Suprapubic skin (tissue), 4 donors: ENCODE results near the gene APAF1. TPM values are rescaled to one million over a fixed set of nuclear protein-coding genes. Genes with fewer than 3 reads are reported as not detected.

Experiments
- DNase-seq, 2 donors: peaks; one replicate each; pipeline ENCODE4 v3.0.0-alpha.2; 2019; ENCODE audit warnings: low spot score in 2 of 2
- H3K27ac ChIP-seq: fragments of 200-600 bp; sonication (generic); one replicate; pipeline ENCODE4 v1.5.1; 2019
- H3K27me3 ChIP-seq: fragments of 200-600 bp; sonication (generic); one replicate; pipeline ENCODE4 v1.5.1; 2019
- H3K36me3 ChIP-seq: fragments of 200-600 bp; sonication (generic); one replicate; pipeline ENCODE4 v1.5.1; 2019
- H3K4me1 ChIP-seq: fragments of 200-600 bp; sonication (generic); one replicate; pipeline ENCODE4 v1.5.1; 2019
- H3K4me3 ChIP-seq: fragments of 200-600 bp; sonication (generic); one replicate; pipeline ENCODE4 v1.5.1; 2019; ENCODE audit warnings: mild to moderate bottlenecking
- H3K9me3 ChIP-seq: fragments of 200-600 bp; sonication (generic); one replicate; pipeline ENCODE4 v1.5.1; 2019
- EP300 ChIP-seq: sonication (generic); formaldehyde crosslinking; IDR thresholded peaks from one replicate; pipeline ENCODE4 v1.6.1; 2017; ENCODE audit warnings: antibody characterized with exemption
- POLR2A ChIP-seq, 2 donors: fragments of 450-650 bp; IDR thresholded peaks; one replicate each; pipeline ENCODE4 v1.6.1; 2017; ENCODE audit warnings: antibody characterized with exemption in 2 of 2, mild to moderate bottlenecking in 2 of 2, moderate library complexity in 2 of 2
- POLR2AphosphoS5 ChIP-seq, 3 donors: sonication (generic); formaldehyde crosslinking; IDR thresholded peaks; one replicate each; pipeline ENCODE4 v1.6.1; 2017; ENCODE audit warnings: antibody characterized with exemption in 3 of 3
- WGBS: methylation state at CpG from one replicate; pipeline ENCODE4 v1.1.5; 2018; 5-methylcytosine and 5-hydroxymethylcytosine counted together
- total RNA-seq, 4 donors: library from RNA; depleted of rRNA; stranded (reverse); fragments of >200 nt; gene quantifications; one replicate each; pipeline ENCODE4 v1.1.0, GENCODE V29; 2016
- TF ChIP-seq, protein P1 (sequence below), 2 donors: fragments of 200-600 bp in 1 of 2; fragments of 450-650 bp in 1 of 2; sonication (generic) in 1 of 2; IDR thresholded peaks; one replicate each; pipeline ENCODE4 v1.5.1; 2016 to 2019; ENCODE audit warnings: antibody characterized with exemption in 2 of 2, mild to moderate bottlenecking in 1 of 2, moderate library complexity in 1 of 2

Gene APAF1
- total RNA-seq, 4 donors from 2014 or later, result 6.2 to 19.7 (median 11.5) TPM

DNA sequence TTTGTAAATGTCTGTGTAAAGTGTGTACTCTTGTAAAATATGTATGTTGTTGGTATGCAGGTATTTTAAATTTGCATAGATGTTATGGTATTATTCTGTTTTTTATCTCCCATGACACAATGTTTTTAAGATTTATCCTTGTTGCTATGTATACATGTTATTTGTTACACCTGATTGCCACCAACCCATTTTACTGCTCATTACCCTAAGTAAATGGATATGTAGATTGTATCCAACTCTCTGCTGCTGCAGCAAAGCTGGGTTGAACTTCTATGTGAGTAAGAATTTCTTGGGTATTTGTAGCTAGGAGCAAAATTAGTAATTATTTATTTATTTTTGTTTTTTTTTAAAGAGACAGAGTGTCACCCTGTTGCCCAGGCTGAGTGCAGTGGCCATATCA, 6.2 kb downstream of the APAF1 start:
- H3K36me3 ChIP-seq, result peaks cover 39% of the 10 kb centered on the region

DNA sequence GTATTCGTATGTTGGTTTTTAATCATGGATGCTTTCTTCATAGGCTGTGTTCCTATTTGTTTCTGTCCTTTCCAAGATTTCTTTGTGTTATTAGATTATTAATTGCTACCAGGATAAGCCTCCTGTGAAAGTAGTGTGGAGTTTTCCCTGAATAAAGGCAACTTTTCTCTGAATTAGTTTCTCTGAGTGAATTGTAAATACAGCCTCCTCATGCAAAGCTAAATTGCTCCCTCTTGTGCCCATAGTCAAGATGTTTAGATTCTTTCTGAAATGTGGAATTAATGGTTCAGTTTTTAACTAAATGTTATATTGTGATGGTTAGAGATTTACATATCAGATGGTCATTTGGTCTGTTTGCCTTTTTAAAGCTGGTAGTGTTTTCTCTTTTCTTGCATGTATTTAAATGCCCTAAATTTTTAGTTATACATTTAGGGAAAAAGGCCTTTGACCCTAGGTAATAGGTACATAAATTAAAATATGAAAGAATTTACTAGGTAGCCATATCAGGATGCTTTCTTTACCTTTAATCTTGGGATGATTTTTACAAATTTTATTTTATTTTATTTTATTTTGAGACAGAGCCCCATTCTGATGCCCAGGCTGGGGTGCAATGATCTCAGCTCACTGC, 8.9 kb downstream of the APAF1 start:
- DNase-seq, result no peak
- no peak for TF ChIP-seq POLR2AphosphoS5 (IDR thresholded peaks at IDR 0.05)
- TF ChIP-seq POLR2A (IDR thresholded peaks at IDR 0.05), result no peak
- TF ChIP-seq, protein P1, sequence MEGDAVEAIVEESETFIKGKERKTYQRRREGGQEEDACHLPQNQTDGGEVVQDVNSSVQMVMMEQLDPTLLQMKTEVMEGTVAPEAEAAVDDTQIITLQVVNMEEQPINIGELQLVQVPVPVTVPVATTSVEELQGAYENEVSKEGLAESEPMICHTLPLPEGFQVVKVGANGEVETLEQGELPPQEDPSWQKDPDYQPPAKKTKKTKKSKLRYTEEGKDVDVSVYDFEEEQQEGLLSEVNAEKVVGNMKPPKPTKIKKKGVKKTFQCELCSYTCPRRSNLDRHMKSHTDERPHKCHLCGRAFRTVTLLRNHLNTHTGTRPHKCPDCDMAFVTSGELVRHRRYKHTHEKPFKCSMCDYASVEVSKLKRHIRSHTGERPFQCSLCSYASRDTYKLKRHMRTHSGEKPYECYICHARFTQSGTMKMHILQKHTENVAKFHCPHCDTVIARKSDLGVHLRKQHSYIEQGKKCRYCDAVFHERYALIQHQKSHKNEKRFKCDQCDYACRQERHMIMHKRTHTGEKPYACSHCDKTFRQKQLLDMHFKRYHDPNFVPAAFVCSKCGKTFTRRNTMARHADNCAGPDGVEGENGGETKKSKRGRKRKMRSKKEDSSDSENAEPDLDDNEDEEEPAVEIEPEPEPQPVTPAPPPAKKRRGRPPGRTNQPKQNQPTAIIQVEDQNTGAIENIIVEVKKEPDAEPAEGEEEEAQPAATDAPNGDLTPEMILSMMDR (IDR thresholded peaks at IDR 0.05), result peak; percentile 26 to 34
- no peaks in the 10 kb centered on the region for H3K27me3 ChIP-seq
- peaks cover 47% of the 10 kb centered on the region for H3K36me3 ChIP-seq
- 90% methylated on average over 1 of the region's 1 CpG for WGBS
- H3K9me3 ChIP-seq, result no peaks in the 10 kb centered on the region
- no peak overlapping the region for H3K27ac ChIP-seq
- no peak overlapping the region for H3K4me3 ChIP-seq
- H3K4me1 ChIP-seq, result no peaks in the 10 kb centered on the region

More for the DNA sequence above, 6.2 kb downstream of the APAF1 start:
- H3K4me3 ChIP-seq, result no peak overlapping the region
- DNase-seq, result no peak
- H3K27ac ChIP-seq, result no peak overlapping the region
- H3K9me3 ChIP-seq, result no peaks in the 10 kb centered on the region
- no peak for TF ChIP-seq EP300
- TF ChIP-seq, protein P1 (IDR thresholded peaks at IDR 0.05), result no peak
- no peak for TF ChIP-seq POLR2A (IDR thresholded peaks at IDR 0.05)
- TF ChIP-seq POLR2AphosphoS5 (IDR thresholded peaks at IDR 0.05), result no peak
- no peaks in the 10 kb centered on the region for H3K27me3 ChIP-seq
- H3K4me1 ChIP-seq, result peaks cover 11% of the 10 kb centered on the region

- no peak overlapping the region for H3K4me3 ChIP-seq
- no peaks in the 10 kb centered on the region for H3K27me3 ChIP-seq
- no peak overlapping the region for H3K27ac ChIP-seq
- H3K36me3 ChIP-seq, result peaks cover 45% of the 10 kb centered on the region
- H3K4me1 ChIP-seq, result no peaks in the 10 kb centered on the region
- 70% methylated on average over 6 of the region's 6 CpGs for WGBS
- no peaks in the 10 kb centered on the region for H3K9me3 ChIP-seq
- DNase-seq, result no peak
- TF ChIP-seq EP300 (no peak), POLR2AphosphoS5 (IDR thresholded peaks at IDR 0.05) (no peak), POLR2A (IDR thresholded peaks at IDR 0.05) (no peak)
- TF ChIP-seq, protein P1 (IDR thresholded peaks at IDR 0.05), result no peak
Measured at GRCh38 chr12:98656289-98657101, 11.4 kb downstream of the APAF1 start.

DNA sequence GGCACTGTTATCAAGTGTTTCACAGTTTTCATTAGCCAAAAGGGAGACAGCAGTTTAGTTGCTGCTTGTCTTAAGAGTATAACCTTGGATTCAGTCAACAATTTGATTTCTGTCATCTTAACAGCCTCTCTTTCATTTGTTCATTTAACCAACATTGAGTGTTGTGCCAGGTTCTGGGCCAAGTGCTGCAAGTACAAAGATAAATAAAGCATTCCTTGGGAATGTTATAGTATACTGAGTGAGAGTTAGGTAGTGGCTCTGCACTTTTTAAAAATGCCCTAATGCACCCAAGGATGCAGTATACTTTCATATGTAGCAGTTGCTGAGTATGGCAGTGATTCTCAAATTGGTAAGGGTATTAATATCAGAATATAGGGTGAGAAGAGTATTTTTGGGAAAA, 15.4 kb downstream of the APAF1 start:
- H3K27me3 ChIP-seq, result no peaks in the 10 kb centered on the region
- H3K4me1 ChIP-seq, result no peaks in the 10 kb centered on the region
- TF ChIP-seq EP300, result no peak
- no peak for TF ChIP-seq POLR2AphosphoS5 (IDR thresholded peaks at IDR 0.05)
- TF ChIP-seq, protein P1 (IDR thresholded peaks at IDR 0.05), result no peak
- no peak for TF ChIP-seq POLR2A (IDR thresholded peaks at IDR 0.05)
- H3K27ac ChIP-seq, result no peak overlapping the region
- H3K4me3 ChIP-seq, result no peak overlapping the region
- H3K36me3 ChIP-seq, result peaks cover 69% of the 10 kb centered on the region
- DNase-seq, result no peak
- H3K9me3 ChIP-seq, result no peaks in the 10 kb centered on the region

DNA sequence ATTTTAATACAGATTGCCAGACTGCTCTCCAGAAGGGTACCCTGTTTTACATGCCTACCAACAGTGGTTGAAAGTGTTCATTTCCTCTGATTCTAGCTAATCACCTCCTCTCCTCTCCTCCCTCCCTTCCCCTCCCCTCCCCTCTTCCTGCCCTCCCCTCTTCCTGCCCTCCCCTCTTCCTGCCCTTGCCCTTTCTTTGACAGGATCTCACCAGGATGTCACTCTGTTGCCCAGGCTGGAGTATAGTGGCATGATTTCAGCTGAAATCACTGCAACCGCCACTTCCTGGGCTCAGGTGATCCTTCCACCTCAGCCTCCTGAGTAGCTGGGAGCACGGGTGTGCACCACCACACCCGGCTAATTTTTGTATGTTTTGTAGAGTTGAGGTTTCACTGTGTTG, 24.7 kb downstream of the APAF1 start:
- Histone ChIP-seq H3K4me3 (no peak overlapping the region), H3K27ac (no peak overlapping the region), H3K27me3 (no peaks in the 10 kb centered on the region), H3K4me1 (no peaks in the 10 kb centered on the region), H3K9me3 (no peaks in the 10 kb centered on the region), H3K36me3 (peaks cover 53% of the 10 kb centered on the region)
- TF ChIP-seq POLR2AphosphoS5 (IDR thresholded peaks at IDR 0.05) (no peak), EP300 (no peak), POLR2A (IDR thresholded peaks at IDR 0.05) (no peak)
- TF ChIP-seq, protein P1 (IDR thresholded peaks at IDR 0.05), result no peak
- WGBS, result 86% methylated on average over 3 of the region's 3 CpGs
- DNase-seq, result no peak
